MCF 10A (cell line): ENCODE measurements around the gene SLC22A2. TPM values are rescaled to one million over a fixed set of nuclear protein-coding genes. Genes with fewer than 3 reads are reported as not detected.

Experiments used
- BruUV-seq: library from RNA; stranded (reverse); fragments of 400-500 nt; replicated peaks from 2 replicates; lab custom pipeline; 2021; lab: Mats Ljungman, UMichigan
- CTCF ChIA-PET: fragments of 300-600 bp; sonication (Branson Sonifier 250); formaldehyde crosslinking; extraction: SDS; loops from one replicate; lab custom pipeline; 2021; ENCODE audit warnings: antibody characterized with exemption, inconsistent platforms; lab: Yijun Ruan, JAX
- POLR2A ChIA-PET: fragments of 300-600, 350-650 bp; sonication (Branson Sonifier 250); formaldehyde crosslinking; extraction: SDS; loops from one replicate; lab custom pipeline; 2020; ENCODE audit warnings: antibody characterized with exemption, inconsistent platforms; lab: Yijun Ruan, JAX
- DNase-seq: peaks from one replicate; pipeline ENCODE4 v3.0.0-alpha.2; 2018; ENCODE audit not compliant: unreplicated experiment
- H3K27ac Mint-ChIP-seq: one replicate; pipeline ENCODE4 v1.8.0; 2022; ENCODE audit warnings: mild to moderate bottlenecking, low read depth, mixed read lengths; ENCODE audit not compliant: unreplicated experiment
- H3K27me3 Mint-ChIP-seq: one replicate; pipeline ENCODE4 v1.8.0; 2022; ENCODE audit warnings: mixed read lengths; ENCODE audit not compliant: insufficient read depth, unreplicated experiment
- H3K36me3 Mint-ChIP-seq: one replicate; pipeline ENCODE4 v1.8.0; 2022; ENCODE audit warnings: mild to moderate bottlenecking, moderate library complexity, mixed read lengths; ENCODE audit not compliant: insufficient read depth, unreplicated experiment
- H3K4me1 Mint-ChIP-seq: one replicate; pipeline ENCODE4 v1.8.0; 2022; ENCODE audit warnings: mixed read lengths; ENCODE audit not compliant: insufficient read depth, unreplicated experiment
- H3K4me3 Mint-ChIP-seq: one replicate; pipeline ENCODE4 v1.8.0; 2022; ENCODE audit warnings: mild to moderate bottlenecking, moderate library complexity, mixed read lengths; ENCODE audit not compliant: unreplicated experiment
- H3K9me3 Mint-ChIP-seq: one replicate; pipeline ENCODE4 v1.8.0; 2022; ENCODE audit warnings: mixed read lengths; ENCODE audit not compliant: unreplicated experiment
- intact Hi-C: fragments of 100-400 bp; cut with micrococcal nuclease; formaldehyde crosslinking; loops from 2 replicates; pipeline ENCODE4 v1.14.1; 2022
- total RNA-seq: library from RNA; stranded (reverse); gene quantifications from 2 replicates; pipeline ENCODE4 v1.2.3, GENCODE V29; 2022
- TF ChIP-seq, protein P1 (sequence below): fragments of 200-600 bp; IDR thresholded peaks from one replicate; pipeline ENCODE4 v1.8.0; 2022; ENCODE audit warnings: antibody characterized with exemption, mild to moderate bottlenecking; ENCODE audit not compliant: unreplicated experiment

The SLC22A2 gene
- total RNA-seq, 1 experiment from 2014 or later = not detected

DNA sequence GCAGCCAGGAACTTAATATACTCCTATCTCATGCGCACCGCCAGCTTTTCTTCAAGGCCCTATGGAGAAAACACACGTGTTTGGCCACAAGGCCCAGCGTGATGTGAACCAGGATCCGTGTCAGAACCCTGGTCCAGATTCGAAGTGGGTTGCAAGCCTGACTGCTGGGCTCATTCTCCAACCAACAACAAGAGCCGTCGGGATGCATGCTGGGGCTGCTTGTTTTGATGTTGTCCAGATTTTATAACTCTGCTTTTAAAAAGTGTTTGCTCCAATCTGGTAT is 463 bp upstream of the SLC22A2 start:
- no peak overlapping the region for H3K27ac Mint-ChIP-seq
- CTCF ChIA-PET = no interaction called here
- H3K4me1 Mint-ChIP-seq = peaks cover 20% of the 10 kb centered on the region
- no peaks in the 10 kb centered on the region for H3K36me3 Mint-ChIP-seq
- no peaks in the 10 kb centered on the region for H3K27me3 Mint-ChIP-seq
- intact Hi-C loops = no loop called here
- H3K4me3 Mint-ChIP-seq = no peak overlapping the region
- no peaks in the 10 kb centered on the region for H3K9me3 Mint-ChIP-seq
- no TSS peak for BruUV-seq
- no peak for DNase-seq
- TF ChIP-seq, protein P1, sequence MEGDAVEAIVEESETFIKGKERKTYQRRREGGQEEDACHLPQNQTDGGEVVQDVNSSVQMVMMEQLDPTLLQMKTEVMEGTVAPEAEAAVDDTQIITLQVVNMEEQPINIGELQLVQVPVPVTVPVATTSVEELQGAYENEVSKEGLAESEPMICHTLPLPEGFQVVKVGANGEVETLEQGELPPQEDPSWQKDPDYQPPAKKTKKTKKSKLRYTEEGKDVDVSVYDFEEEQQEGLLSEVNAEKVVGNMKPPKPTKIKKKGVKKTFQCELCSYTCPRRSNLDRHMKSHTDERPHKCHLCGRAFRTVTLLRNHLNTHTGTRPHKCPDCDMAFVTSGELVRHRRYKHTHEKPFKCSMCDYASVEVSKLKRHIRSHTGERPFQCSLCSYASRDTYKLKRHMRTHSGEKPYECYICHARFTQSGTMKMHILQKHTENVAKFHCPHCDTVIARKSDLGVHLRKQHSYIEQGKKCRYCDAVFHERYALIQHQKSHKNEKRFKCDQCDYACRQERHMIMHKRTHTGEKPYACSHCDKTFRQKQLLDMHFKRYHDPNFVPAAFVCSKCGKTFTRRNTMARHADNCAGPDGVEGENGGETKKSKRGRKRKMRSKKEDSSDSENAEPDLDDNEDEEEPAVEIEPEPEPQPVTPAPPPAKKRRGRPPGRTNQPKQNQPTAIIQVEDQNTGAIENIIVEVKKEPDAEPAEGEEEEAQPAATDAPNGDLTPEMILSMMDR = no peak
- POLR2A ChIA-PET = no interaction called here

DNA sequence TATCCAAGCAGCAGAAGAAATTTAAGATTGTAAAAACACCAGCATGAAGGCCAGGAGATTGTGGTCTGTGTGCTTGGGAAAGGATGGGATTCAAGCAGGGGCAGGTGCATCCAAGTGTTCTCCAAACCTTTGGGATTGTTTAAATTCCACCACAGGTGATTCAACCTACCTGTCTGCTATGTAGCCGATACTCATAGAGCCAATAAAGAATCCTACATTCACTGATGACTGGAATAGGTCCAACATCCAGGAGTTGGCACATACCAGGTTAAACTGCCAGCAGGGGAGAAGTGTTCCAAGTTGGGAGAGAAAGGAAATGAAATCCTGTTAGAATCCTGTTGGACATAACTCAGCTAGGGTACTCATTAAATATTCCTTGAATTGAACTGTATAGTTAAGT is 2.2 kb downstream of the SLC22A2 start:
- Mint-ChIP-seq H3K36me3 (no peaks in the 10 kb centered on the region), H3K27ac (no peak overlapping the region), H3K4me1 (peaks cover 15% of the 10 kb centered on the region), H3K4me3 (no peak overlapping the region), H3K9me3 (no peaks in the 10 kb centered on the region), H3K27me3 (no peaks in the 10 kb centered on the region)
- TF ChIP-seq, protein P1 = no peak
- peak; percentile 54 for DNase-seq
- ChIA-PET POLR2A (no interaction called here), CTCF (interaction anchor here (0.6 to 1.4 kb wide), 2 partner anchors 28 to 199 kb away, joined by 3 read pairs; no protein-coding TSS in a partner anchor)
- intact Hi-C loops = no loop called here
- no TSS peak for BruUV-seq

DNA sequence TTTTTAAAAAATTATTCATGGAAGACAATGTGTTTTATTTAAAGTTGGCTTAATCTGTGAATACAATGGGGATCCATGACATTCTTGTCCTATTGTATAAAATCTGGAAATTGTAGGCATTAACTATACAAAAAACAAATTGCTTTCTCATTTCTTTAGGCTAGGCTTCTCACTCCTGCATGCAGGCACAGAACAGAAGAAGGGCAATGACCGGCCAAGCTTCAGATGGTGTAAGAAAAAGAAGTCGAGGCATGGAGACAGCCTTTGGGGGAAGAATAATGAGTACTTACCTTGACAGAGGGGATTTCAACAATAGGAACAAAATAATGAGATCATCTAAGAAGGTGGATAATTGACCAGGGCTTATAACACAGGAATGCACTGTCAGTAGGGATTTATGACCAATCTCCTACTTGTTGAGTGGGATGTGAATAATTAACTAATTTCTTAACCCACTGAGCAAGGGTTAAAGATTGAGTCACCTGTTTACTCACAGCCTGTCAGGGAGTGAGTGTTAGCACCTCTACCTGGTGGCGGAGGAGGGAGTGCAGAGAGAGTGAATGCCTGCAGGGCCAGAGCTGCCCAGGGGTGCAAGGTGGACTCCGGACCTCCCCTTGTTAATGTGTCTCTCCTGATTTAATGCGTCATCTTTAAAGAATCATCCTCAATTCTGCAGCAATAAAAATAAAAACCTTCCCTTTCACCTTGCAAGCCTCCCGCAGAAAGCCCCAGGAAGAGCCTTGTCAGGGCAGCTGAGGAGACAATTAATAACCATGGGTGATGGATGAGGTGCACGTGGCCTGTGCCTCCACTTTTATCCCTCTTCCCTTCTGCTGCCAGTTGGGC is 3.9 kb downstream of the SLC22A2 start:
- intact Hi-C loops = no loop called here
- POLR2A ChIA-PET = no interaction called here
- Mint-ChIP-seq H3K4me1 (peaks cover 10% of the 10 kb centered on the region), H3K27me3 (no peaks in the 10 kb centered on the region), H3K9me3 (no peaks in the 10 kb centered on the region), H3K4me3 (no peak overlapping the region), H3K36me3 (no peaks in the 10 kb centered on the region), H3K27ac (no peak overlapping the region)
- no TSS peak for BruUV-seq
- TF ChIP-seq, protein P1 = no peak
- peak; percentile 47 for DNase-seq
- CTCF ChIA-PET = no interaction called here

DNA sequence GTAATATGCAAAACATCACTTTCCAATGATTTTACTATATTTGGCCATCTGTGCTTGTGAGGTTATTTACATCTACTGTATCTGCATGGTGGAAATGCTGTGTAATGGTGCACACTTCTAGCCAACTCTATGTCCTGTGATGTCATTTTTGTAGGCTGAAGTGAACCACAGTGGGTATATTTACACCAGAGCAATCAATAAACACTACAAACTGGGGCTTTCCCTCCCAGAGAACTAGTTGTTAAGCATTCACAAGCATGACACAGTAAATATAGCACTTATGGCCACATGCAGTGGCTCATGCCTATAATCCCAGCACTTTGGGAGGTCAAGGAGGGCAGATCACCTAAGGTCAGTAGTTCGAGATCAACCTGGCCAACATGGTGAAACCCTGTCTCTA is 4.9 kb downstream of the SLC22A2 start:
- intact Hi-C loops = no loop called here
- H3K27me3 Mint-ChIP-seq = no peaks in the 10 kb centered on the region
- ChIA-PET CTCF (interaction anchor here (0.6 to 1.0 kb wide), 2 partner anchors 46 to 202 kb away, joined by 3 to 4 read pairs; no protein-coding TSS in a partner anchor), POLR2A (no interaction called here)
- H3K36me3 Mint-ChIP-seq = no peaks in the 10 kb centered on the region
- H3K4me3 Mint-ChIP-seq = no peak overlapping the region
- H3K27ac Mint-ChIP-seq = no peak overlapping the region
- DNase-seq = no peak
- H3K4me1 Mint-ChIP-seq = peaks cover 12% of the 10 kb centered on the region
- H3K9me3 Mint-ChIP-seq = no peaks in the 10 kb centered on the region
- BruUV-seq = no TSS peak
- TF ChIP-seq, protein P1 = no peak
